ENCODE measurements around the gene KIF5C.

The KIF5C gene

GRCh38 chr2:148926291-148926961, 51.4 kb downstream of the KIF5C start:
- DNase-seq: peak; percentile 57

GRCh38 chr2:148926981-148927401, 52.0 kb downstream of the KIF5C start:
- no peak for DNase-seq

- DNase-seq: no peak
Observed at GRCh38 chr2:148928395-148928794, 53.4 kb downstream of the KIF5C start.

- DNase-seq: no peak
Observed at GRCh38 chr2:148930046-148930775, 55.2 kb downstream of the KIF5C start.

GRCh38 chr2:148932536-148932935, 57.5 kb downstream of the KIF5C start:
- DNase-seq: no peak

- DNase-seq: no peak
Observed at GRCh38 chr2:148933456-148933855, 58.4 kb downstream of the KIF5C start.

- no peak for DNase-seq
Observed at GRCh38 chr2:148935791-148936190, 60.8 kb downstream of the KIF5C start.

GRCh38 chr2:148936857-148937450, 61.9 kb downstream of the KIF5C start:
- no peak for DNase-seq

- DNase-seq: no peak
Observed at GRCh38 chr2:148939271-148939670, 64.2 kb downstream of the KIF5C start.

- DNase-seq: no peak
Observed at GRCh38 chr2:148943097-148943496, 68.1 kb downstream of the KIF5C start.

- no peak for DNase-seq
Observed at GRCh38 chr2:148944536-148944935, 69.5 kb downstream of the KIF5C start.

- DNase-seq: no peak
Observed at GRCh38 chr2:148947299-148947698, 72.3 kb downstream of the KIF5C start.

- DNase-seq: no peak
Observed at GRCh38 chr2:148948868-148949267, 73.8 kb downstream of the KIF5C start.

GRCh38 chr2:148949348-148949747, 74.3 kb downstream of the KIF5C start:
- DNase-seq: no peak

GRCh38 chr2:148952621-148953020, 77.6 kb downstream of the KIF5C start:
- no peak for DNase-seq

GRCh38 chr2:148953426-148953825, 78.4 kb downstream of the KIF5C start:
- DNase-seq: no peak

- no peak for DNase-seq
Observed at GRCh38 chr2:148954536-148954935, 79.5 kb downstream of the KIF5C start.

GRCh38 chr2:148955798-148956197, 80.8 kb downstream of the KIF5C start:
- no peak for DNase-seq

GRCh38 chr2:148957023-148957422, 82.0 kb downstream of the KIF5C start:
- no peak for DNase-seq

- DNase-seq: no peak
Observed at GRCh38 chr2:148959745-148960144, 84.7 kb downstream of the KIF5C start.

- DNase-seq: no peak
Observed at GRCh38 chr2:148960483-148960882, 85.5 kb downstream of the KIF5C start.

- DNase-seq: no peak
Observed at GRCh38 chr2:148963461-148963860, 88.4 kb downstream of the KIF5C start.

- DNase-seq: no peak
Observed at GRCh38 chr2:148965623-148966437, 90.8 kb downstream of the KIF5C start.

- DNase-seq: no peak
Observed at GRCh38 chr2:148966438-148966758, 91.4 kb downstream of the KIF5C start.
